ENCODE results near the gene NDUFA3.

Gene NDUFA3

DNA sequence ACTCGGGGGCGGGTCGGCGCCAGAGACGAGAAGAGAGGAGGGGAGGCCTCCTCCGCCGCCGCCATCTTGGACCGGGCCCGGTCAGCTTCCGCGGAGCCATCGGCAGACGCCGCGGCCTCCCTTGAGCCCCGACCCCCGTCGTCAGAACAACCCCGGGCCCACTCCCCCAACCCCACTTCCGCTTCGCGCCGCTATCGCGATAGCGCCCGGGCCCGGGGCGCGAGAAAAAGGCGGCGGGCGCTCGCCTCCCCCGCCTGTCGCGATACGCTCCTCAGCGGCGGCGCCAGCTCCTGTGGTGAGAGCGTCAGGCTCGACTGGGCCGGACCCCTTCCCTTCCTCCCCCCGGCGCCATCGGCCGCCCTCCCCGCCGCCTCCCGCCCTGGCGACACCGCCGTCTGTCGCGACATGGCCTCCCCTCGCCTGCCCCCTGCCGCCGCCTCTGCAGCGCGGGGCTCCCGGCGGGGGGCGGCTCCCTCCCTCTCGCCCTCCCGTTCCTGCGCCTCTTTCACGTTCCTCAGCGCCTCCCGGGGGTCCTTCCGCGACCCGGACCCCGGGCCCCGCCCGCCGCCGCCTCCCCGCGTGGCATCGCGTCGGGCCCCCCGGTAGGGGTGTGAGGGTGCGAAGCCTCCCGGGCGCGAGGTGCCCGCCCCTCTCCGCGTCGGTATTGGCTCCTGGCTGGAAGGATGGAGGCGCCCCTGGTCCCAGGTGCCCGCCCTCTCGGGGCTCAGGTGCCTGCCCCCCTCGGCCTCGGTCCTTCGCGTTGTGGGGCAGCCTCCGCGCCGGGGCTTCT lies 35.2 kb downstream of the NDUFA3 start, which contains the start of gene CNOT3:
Gene CNOT3 (plus strand): TSS at position 64 of the 790 bp plus-strand sequence. CDS start 5,217 bp downstream, outside the sequence.
- FAIRE-seq (no peak), DNase-seq (ENCODE audit: insufficient read length, low spot score) (no peak)

DNA sequence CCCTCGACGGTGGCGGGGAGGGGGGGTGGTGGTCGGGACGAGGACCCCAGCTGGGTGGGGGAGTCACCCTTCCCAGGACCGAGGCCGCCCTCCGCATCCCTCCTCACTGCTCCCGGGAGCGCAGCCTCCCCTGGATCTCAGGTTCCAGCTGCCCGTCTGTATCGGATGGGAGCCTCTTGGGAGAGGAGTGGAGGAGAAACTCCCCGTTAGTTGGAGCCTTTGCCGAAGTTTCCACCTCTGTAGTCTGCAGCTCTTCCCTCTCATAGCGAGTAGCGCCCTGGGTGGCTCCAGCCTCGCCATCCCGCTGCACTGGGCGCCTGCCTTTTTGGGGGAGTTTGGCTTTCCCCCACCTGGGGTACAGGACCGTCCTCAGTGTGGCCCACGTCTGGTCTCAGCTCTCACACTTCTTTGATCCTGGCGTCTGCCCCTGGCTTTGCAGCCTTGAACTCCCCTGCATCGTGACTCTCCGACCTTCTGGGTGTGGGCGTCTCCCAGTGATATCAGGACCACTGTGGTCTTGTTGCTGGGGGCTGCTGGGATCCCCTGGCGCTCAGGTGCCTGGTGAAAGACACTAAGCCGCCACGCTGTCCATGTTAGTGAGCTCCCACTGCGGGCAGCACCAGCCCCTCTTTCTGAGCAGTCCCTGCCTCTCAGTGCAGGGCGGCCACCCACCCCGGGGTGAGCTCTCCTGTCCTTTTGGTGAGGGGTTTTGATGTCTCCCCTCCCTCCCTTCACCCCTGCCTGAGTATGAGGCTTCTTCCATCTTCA lies 36.0 kb downstream of the NDUFA3 start:
- DNase-seq (ENCODE audit: insufficient read length, low spot score) (no peak), FAIRE-seq (no peak)

DNA sequence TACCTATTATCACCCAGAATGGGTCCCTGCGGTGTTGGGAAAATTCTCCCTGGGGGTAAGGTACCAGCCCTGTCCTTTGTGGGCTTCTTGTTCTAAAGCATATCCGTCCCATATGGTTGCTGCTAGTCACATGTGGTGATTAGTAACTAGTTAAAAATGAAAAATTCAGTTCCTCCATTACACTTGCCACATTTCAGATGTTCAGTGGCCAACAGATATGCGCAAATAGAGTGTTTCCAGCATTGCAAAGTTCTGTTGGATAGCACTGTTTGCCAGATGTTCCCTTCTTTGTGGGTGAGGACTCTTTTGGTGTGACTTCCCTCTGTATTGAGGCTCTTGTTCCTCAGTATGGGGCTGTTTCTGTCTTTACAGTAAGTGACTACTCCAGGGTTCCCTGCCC lies 38.7 kb downstream of the NDUFA3 start:
- DNase-seq (ENCODE audit: insufficient read length, low spot score) = no peak
- no peak for FAIRE-seq

DNA sequence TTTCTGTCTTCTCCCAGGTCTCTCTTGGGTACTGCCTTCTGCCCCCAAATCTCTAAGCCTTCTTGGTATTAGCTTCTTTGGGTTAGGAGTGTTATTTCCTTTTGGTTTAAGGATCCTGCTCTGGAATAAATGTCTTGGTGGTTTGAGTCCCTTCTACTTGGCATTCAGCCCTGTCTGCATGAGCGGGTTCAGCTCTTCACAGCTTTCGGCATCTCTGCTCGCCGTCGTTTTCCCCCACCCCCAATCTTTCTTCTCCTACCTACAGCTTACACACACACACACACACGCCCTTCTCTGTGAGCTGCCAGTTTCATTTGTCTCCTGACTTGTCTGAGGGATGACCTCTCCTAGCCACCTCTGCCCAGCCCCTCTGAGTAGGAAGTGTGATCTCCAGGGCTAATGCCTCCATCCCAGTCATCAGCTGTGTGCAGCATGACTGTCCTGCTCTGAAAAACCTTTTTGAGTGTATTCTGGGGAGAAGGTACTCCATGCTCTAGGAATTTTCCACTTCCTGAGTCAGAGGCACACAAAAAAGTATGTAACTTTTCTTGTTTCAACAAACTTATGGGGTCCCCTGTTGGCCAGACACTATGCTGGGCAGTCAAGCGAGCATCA lies 39.6 kb downstream of the NDUFA3 start:
- no peak for DNase-seq (ENCODE audit: insufficient read length, low spot score)
- no peak for FAIRE-seq

DNA sequence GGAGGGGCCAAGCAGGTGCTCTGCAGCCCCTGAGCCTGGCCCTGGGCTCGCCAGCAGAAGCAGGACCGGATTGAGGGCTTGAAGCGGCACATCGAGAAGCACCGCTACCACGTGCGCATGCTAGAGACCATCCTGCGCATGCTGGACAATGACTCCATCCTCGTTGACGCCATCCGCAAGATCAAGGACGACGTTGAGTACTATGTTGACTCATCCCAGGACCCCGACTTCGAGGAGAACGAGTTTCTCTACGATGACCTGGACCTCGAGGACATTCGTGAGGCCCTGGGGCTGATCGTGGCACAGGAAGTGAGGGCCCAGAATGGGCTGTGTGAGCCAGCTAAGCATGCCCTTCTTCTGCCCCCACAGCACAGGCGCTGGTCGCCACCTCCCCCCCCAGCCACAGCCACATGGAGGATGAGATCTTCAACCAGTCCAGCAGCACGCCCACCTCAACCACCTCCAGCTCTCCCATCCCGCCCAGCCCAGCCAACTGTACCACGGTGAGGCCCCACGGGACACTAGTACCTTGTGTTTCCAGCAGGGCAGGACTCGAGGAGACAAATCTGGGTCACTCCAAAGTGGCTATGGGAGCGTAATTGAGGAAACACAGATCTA lies 43.0 kb downstream of the NDUFA3 start:
- FAIRE-seq (no peak), DNase-seq (ENCODE audit: insufficient read length, low spot score) (no peak)

DNA sequence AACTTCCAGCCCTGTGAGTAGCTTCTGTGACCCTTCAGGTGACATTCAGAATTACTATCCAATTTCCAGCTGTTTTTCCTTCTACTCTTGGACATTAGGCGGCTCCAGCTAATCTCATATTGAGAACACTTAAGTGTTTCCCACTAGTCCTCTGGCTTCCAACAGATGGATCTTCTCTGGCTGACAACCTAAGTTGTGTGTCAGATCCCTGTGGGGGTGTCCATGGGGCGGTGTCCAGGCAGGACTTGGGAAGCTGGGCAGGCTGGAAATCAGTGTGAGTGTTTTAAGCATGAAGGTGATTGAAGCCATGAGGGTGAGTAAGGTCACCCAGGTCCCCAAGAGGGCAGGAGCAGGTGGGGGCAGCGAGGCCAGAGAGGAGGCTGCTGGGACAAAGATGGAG lies 45.0 kb downstream of the NDUFA3 start:
- no peak for DNase-seq (ENCODE audit: insufficient read length, low spot score)
- no peak for FAIRE-seq

DNA sequence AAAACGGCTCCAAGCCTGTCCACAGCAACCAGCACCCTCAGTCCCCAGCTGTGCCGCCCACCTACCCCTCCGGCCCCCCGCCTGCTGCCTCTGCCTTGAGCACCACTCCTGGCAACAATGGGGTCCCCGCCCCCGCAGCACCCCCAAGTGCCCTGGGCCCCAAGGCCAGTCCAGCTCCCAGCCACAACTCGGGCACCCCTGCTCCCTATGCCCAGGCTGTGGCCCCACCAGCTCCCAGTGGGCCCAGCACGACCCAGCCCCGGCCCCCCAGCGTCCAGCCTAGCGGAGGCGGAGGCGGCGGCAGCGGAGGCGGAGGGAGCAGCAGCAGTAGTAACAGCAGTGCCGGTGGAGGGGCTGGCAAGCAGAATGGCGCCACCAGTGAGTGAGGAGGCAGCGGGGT lies 45.5 kb downstream of the NDUFA3 start:
- DNase-seq (ENCODE audit: insufficient read length, low spot score) (no peak), FAIRE-seq (no peak)

DNA sequence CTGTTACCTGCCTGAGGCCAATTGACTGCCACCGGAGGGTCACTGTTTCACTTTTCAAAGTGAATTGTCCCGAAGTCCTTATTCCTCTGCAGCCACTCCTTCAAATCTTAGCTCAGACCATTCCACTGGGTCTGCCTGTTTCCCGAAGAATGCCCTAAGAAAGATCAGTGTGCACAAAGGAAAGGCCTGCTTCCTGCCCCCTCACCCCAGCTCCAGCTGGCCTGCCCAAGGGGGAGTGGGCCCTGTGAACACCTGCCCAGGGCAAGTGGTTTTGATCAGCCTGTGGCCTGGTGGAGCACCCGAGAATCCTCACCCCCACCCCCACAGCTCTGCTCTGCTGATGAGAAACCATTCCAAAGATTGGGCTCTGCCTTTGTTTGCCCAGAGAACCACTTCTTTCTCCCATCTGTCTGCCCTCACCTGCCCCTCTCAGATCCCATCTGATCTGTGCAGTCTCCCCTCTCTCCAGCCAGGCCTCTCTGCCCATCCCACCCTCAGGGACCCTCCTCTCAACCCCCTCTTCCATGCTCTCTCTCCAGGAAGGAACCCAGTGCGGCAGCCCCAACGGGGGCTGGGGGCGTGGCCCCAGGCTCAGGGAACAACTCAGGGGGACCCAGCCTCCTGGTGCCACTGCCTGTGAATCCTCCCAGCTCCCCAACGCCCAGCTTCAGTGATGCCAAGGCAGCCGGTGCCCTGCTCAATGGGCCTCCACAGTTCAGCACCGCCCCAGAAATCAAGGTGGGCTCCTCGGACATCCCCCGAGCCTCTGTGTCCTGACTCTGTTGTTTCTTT lies 46.6 kb downstream of the NDUFA3 start:
- FAIRE-seq (no peak), DNase-seq (ENCODE audit: insufficient read length, low spot score) (no peak)

DNA sequence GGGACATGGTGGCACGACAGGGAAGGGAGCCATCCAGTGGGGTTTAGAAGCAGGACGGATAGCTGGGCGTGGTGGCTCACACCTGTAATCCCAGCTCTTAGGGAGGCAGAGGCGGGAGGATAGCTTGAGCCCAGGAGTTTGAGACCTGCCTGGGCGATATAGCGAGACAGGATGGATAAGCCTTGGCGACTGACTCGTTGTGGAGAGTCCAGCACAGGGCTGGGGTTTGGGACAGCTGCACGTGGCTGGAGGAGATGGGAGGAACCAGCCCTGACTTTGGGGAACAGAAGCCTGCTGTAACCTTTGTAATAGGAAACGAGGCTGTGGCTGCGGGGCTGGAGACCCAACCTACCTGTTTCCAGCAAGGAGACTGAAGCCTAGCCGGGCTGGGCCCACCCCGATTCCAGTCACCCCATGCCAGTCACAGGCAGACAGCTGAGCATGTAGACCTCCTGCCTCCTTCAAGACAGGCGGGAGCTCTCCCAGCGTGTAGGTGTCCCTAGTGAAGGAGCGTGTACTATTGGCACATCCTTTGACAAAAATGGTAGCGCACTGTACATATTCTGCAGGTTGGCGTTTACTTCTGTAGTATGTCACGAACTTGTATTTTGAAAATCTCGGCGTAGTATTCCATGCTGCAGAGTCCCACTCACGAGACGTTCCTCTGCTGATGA lies 48.8 kb downstream of the NDUFA3 start:
- FAIRE-seq = no peak

DNA sequence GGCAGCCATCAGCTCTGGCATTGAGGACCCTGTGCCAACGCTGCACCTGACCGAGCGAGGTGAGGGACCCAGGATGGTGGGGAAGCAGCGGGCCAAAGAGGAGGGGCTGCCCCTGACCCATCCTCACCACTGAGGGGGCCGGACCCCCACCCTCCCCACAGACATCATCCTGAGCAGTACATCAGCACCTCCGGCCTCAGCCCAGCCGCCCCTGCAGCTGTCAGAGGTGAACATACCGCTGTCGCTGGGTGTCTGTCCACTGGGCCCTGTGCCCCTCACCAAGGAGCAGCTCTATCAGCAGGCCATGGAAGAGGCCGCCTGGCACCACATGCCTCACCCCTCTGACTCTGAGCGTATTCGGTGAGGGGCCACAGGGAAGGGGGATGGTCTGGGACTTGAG lies 49.6 kb downstream of the NDUFA3 start:
- no peak for FAIRE-seq
- DNase-seq (ENCODE audit: insufficient read length, low spot score) = no peak

More for the DNA sequence above, 48.8 kb downstream of the NDUFA3 start:
- no peak for DNase-seq (ENCODE audit: insufficient read length, low spot score)

DNA sequence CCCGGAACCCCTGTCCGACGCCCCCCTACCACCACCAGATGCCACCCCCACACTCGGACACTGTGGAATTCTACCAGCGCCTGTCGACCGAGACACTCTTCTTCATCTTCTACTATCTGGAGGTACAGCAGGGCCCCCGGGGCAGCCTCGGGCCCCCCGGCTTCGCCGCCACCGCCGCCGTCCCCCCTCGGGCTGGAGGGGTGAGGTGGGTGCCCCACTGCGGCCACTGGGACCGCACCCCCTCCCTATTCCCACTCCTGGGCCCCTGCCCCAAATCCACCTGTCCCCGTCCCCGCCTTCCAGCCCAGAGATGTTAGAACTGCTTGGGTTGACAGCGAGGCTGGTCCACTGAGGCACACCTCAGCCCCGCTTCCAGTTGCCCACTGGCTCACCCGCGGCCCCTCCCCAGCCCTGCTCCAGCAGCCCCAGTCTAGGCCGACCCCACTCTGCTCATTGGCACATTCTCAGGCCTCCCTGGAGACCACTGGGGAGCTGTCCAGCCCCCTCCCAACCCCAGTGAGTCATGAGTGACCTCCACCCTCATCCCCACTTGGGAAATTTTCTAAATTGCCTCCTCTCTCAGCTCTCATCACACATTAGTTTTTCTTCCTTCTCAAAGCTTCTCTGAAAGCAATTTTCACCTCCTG lies 50.3 kb downstream of the NDUFA3 start:
- DNase-seq (ENCODE audit: insufficient read length, low spot score) = no peak
- no peak for FAIRE-seq

DNA sequence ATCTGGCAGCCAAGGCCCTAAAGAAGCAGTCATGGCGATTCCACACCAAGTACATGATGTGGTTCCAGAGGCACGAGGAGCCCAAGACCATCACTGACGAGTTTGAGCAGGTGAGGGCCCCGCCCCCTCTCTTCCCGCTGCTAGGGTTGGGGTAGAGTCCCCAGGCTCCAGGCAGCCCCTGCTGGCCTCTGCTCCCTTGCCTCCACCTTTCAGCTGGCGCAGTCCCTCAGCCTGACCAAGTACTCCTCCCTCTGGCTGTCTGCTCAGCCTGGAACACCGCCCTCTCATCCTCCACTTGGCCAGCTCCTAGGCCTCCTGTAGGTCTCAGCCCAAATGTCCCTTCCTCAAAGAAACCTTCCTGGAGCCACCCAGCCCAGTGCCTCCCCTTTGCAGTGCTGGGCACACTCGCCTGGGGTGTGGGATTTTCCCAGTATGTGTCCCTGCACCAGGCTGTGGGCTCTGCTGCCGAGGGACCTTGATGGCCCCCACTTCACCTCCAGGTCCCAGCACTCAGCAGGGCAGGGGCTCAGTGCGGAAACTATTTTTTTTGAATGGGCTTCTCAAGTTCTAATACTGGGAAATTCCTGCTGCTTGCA lies 51.2 kb downstream of the NDUFA3 start:
- no peak for FAIRE-seq
- no peak for DNase-seq (ENCODE audit: insufficient read length, low spot score)

DNA sequence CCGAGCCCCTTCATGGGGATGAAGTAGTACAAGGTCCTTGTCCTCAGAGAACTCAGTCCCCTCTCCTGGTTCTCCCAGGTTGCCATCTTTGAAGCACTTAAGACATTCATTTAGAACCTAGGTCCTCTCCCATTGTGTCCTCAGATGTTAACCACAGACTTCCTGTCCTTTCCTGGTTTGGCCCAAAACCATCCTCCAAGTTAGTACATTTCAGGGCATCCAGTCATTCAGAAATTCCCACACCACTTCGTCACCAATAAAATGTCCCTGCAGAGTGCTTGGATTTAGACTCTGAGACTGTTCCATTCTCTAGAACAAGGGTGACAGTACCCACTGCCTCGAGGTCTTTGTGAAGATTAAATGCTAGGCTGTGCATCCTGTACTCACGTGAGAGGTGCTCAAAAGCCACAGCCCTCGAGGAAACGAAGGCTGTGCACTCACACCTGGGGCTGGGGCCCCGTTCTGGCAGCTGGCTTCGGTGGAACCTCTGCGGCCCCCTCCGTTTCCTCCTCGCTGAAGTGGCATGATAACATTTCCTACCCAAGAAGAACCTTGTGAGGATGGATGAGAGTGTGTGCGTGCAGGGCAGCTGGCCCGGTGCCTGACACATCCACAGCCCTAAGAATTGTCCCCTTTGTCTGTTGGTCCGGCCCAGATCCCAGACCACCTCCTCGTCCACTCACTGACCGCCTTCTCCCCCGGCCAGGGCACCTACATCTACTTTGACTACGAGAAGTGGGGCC lies 52.1 kb downstream of the NDUFA3 start:
- DNase-seq (ENCODE audit: insufficient read length, low spot score) = no peak
- no peak for FAIRE-seq

DNA sequence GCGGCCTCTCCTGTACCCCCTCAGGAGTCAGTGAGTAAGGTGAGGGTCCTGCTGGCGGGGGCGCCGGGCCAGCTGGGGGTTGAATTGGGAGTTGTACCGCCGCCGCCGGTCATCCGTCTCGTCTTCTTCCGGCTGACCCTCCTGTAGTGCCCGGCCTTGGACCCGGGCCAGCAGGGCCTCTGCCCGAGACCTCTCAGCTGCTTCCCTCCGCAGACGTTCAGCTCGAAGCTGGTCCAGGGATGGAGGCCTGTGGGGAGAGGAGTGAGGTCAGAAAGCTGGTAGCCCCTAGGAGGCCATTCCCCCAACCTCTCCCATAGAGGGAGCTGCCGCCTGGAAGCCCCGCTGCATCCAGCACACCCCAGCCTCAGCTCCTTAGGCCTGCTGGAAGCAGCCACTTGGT lies 53.0 kb downstream of the NDUFA3 start:
- no peak for FAIRE-seq
- no peak for DNase-seq (ENCODE audit: insufficient read length, low spot score)

DNA sequence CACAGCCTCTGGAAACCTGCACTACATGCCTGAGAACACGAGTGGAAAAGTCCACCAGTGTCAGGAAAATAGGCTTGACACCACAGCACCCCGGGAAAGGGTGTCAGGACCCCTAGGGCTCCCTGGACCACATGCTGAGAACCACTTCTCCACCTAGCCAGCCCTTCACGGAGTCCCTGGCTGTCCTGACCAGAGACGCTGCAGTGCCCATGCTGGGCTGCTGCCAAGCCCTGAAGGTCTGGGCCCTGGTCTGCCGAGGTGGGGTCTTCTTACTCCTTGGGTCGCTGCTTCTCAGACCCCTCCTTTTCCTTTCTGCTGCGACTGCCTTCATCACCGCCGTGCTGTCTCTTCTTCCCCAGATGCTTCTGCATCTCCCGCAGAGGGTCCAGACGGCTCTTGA lies 53.8 kb downstream of the NDUFA3 start:
- FAIRE-seq (no peak), DNase-seq (ENCODE audit: insufficient read length, low spot score) (no peak)

DNA sequence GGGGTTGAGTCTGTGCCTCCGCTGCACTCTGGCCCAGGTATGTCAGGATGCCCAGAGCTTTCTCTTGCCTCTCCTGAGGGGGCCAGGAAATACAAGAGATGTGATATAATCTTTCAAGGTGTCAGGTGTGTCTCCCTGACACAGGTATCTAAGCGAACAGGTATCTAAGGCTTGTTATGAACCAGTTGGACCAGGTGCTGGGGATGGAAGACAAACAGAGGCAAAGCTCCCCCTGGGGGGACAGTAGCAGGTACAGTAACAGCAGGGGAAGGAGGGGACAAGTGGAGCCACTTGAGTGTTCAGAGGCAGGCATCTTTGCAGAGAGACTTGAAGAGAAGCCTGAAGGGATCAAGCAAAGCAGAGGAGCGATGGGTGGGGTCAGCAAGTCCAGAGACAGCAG lies 54.3 kb downstream of the NDUFA3 start:
- no peak for FAIRE-seq
- no peak for DNase-seq (ENCODE audit: insufficient read length, low spot score)
